Anterior cingulate cortex (tissue), 58 donors: ENCODE results near the gene EPHB2.
A peak's percentile ranks its signal among the peaks of the same experiment; 100 is the strongest.

Experiments used
- DNase-seq, 58 donors: peaks; one replicate each; lab custom pipeline; 2025; lab: John Stamatoyannopoulos, UW

Gene EPHB2

GRCh38 chr1:22850281-22850680, 139.6 kb downstream of the EPHB2 start:
- DNase-seq = no peak

- DNase-seq = peak in 49 of 58 donors; percentile 14 to 85 (median 62)
Measured at GRCh38 chr1:22850681-22851080, 140.0 kb downstream of the EPHB2 start.

- DNase-seq = no peak
Measured at GRCh38 chr1:22851517-22851916, 140.9 kb downstream of the EPHB2 start.

- no peak for DNase-seq
Measured at GRCh38 chr1:22852144-22852655, 141.6 kb downstream of the EPHB2 start.

GRCh38 chr1:22853651-22854185, 143.1 kb downstream of the EPHB2 start:
- no peak for DNase-seq

- peak in 5 of 58 donors; percentile 15 to 45 (median 20) for DNase-seq
Measured at GRCh38 chr1:22854688-22855565, 144.3 kb downstream of the EPHB2 start.

DNA sequence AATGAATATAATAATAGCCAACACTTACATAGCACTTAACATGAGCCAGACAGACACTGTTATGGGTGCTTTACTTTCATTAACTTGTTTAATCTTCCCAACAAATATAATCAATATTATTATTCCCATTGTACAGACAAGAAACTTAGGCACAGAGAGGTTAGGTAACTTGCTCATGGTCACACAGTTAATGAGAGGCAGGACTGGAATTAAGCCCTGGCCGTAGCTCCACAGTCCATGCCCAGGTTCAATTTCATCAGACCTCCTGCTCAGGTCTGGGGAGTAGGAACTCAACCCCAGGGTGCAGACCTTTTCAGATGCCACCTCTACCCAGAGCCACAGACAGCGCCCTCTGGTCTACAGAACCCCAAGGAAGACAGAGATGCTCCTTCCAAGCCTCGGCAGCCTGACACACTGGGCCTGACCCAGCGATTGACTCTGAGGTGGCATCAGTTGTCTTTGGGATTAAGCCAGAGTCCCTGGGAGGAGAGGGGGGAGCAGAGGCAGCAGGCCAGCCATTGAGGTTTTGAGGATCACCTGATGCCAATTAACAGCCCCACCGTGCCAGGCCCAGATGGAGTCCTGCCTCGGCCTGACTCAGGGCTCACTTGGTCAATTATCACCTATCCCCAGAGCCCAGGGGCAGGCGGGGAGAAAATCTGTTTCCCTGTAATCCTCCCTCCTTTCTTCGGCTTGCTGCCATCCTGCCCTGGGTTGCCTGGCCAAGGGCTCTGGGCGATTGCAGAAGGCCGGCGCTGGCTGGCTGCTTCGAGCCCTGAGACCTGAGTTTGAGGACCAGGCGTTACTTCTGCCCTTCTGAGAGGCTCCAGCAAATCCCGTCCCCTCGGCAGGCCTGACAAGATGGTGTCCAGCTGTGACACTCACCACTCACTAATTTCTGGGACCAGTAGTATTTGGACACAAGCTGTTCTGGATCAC, 145.3 kb downstream of the EPHB2 start:
- DNase-seq = peak in 25 of 58 donors; percentile 4 to 65 (median 32)

DNA sequence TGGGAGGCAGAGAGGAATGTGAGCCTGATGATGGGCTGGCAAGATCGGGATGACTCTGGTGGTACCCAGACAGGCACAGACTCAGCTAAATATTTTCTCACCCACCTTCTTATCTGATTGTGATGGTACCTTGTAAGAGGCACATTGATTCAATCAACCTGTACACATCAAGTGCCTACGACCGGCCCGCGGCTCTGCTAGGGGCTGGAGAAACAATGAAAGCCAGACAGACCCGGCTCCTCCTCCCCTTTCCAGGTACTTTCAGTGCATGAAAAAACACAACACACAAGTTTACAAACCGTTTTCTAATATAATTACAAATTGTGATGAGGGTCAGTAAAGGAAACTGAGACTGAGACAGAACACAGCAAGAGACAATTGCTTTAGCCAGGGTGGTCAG, 147.0 kb downstream of the EPHB2 start:
- DNase-seq = no peak

- peak in 8 of 58 donors; percentile 14 to 40 (median 30) for DNase-seq
Measured at GRCh38 chr1:22860414-22860800, 149.8 kb downstream of the EPHB2 start.

GRCh38 chr1:22860883-22861385, 150.3 kb downstream of the EPHB2 start:
- DNase-seq = no peak

DNA sequence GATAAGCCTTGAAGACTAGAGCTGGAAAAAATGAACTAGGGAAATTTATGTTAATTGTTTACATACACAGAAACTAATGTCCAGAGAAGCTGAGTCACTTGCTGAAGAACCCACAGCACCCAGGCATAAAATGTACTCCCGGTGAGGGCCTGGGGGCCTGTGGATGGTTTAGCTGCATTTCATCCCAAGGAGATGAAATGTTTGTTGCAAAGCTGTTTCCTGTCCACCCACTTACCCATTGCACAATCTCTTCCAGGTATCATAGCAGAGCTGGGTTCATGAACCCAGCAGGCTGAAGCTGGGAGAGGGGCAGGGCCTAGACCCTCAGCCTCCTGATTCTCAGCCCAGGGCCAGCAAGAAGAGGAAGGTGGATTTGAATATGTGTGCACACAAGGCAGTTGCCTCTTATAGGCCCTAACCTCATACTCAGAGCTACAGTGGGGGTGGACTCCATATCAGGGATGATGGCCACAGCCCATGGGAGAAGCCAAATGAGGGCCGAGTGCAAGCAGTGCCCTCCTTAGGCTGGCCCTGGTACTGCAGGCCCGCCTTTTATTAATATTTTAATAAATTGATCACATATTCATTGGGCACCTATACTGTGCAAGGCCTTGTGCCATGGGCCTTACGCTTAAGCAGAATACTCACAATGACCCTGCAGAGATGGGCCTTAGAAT, 151.3 kb downstream of the EPHB2 start:
- DNase-seq = peak in 20 of 58 donors; percentile 7 to 56 (median 23)

- DNase-seq = no peak
Measured at GRCh38 chr1:22862752-22863151, 152.1 kb downstream of the EPHB2 start.

- no peak for DNase-seq
Measured at GRCh38 chr1:22863766-22864165, 153.1 kb downstream of the EPHB2 start.

DNA sequence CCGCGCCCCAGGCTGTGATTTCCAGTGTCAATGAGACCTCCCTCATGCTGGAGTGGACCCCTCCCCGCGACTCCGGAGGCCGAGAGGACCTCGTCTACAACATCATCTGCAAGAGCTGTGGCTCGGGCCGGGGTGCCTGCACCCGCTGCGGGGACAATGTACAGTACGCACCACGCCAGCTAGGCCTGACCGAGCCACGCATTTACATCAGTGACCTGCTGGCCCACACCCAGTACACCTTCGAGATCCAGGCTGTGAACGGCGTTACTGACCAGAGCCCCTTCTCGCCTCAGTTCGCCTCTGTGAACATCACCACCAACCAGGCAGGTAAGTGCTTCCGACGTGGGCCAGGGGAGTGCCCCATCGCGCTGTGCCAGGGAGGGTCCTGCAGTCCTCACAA, 154.2 kb downstream of the EPHB2 start:
- DNase-seq = no peak

DNA sequence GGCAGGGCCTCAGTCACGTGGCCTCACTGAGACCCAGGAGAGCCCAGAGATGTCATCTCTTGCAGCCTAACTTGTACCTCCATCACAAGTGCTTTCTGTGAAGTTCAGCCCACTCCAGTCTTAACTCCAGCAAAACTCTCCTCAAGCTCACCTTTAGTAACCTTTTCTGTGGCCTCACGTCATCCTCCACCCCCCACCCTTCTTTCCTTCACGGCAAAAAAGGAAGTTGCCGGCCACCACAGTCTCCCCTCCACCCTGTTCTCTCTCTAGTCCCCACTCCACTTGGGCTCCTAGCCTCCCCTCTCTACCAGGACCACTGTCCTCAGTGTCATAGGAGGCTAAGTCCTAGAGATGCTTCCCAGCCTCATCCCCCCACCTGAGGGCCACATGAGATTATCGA, 155.1 kb downstream of the EPHB2 start:
- DNase-seq = no peak

GRCh38 chr1:22866868-22867267, 156.2 kb downstream of the EPHB2 start:
- DNase-seq = no peak

DNA sequence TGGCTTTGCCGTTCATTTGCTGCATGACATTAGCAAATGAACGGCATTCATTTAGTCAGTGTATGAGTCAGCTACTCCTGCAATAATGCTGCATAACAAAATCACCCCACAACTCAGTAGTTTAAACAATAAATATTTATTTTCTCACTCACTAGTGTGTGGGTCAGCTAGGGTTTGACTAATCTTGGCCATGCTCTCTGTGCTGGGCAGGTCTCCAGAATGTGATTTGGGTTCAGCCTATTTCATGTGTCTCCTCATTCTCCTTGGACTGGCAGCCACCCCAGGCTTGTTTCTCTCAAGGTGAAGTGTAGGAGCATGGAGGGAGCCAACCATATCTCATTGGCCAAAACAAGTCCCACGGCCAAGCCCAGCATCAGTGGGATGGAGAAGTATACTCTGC, 157.7 kb downstream of the EPHB2 start:
- no peak for DNase-seq

DNA sequence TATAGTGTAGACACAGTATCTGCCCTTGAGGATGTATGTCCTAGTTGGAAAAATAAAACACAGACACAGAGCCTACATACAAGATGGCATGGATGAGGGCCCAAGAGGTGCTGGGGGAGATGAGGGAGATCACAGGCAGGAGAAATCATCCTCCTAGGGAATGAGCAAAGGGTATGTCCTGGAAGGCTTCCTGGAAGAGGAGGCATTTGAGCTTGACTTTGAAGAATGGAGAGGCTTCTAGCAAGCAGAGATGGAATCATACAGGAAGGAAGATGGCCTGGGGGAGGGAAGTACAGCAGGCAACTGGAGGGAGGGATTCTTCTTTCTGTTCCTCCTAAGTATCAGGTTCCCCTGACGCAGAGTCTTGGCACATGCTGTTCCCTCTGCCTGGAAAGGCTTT, 158.7 kb downstream of the EPHB2 start:
- no peak for DNase-seq

GRCh38 chr1:22870201-22870871, 159.7 kb downstream of the EPHB2 start:
- DNase-seq = peak in 1 of 58 donors; percentile 17
